HEK293 (cell line): ENCODE data around the gene CLASP1.
"Not testable (repeated sequence)": the region's sequence is repeated elsewhere in the genome, so short reads cannot be mapped to it uniquely, and the experiment has no call there.

Experiments
- CTCF ChIP-seq: fragments of 450-650 bp; formaldehyde crosslinking; IDR thresholded peaks from 2 replicates; pipeline ENCODE4 v1.5.1; 2016; ENCODE audit warnings: missing biosample characterization, missing genetic modification characterization
- GLI2 ChIP-seq: fragments of 450-650 bp; formaldehyde crosslinking; IDR thresholded peaks from 2 replicates; pipeline ENCODE4; 2017; ENCODE audit warnings: missing biosample characterization, missing genetic modification characterization, low read depth, borderline replicate concordance
- SETDB1 ChIP-seq: IDR thresholded peaks from one replicate; pipeline ENCODE4 v1.6.1; 2017; ENCODE audit warnings: mild to moderate bottlenecking, low read length, moderate library complexity, mixed read lengths; ENCODE audit not compliant: insufficient read length

GRCh38 chr2:121313701-121314100 lies 335.6 kb downstream of the CLASP1 start:
- not testable (repeated sequence) for TF ChIP-seq SETDB1, CTCF, GLI2
